HL-60/S4 (cell line): Measurements from ENCODE around the gene INPP5A.

ENCODE experiments used
- in situ Hi-C: fragments of 300-500 bp; cut with MboI; formaldehyde crosslinking; loops from 2 replicates; pipeline ENCODE4 v1.14.3; 2022; ENCODE audit warnings: low sequenced_read_pairs

The INPP5A gene

DNA sequence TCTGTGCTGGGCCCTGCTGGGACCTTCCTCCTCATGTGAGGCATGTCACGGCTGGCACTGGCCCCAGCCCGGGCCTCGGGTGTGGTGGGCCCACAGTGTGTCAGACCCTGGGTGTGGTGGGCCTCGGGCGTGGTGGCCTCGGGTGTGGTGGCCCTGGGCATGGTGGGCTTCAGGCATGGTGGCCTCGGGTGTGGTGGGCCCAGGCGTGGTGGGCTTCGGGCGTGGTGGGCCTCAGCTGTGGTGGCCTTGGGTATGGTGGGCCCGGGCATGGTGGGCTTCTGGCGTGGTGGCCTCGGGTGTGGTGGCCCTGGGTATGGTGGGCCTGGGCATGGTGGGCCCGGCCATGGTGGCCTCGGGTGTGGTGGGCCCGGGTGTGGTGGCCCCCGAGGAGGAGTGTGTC is 207.9 kb downstream of the INPP5A start:
- in situ Hi-C loops = no loop called here

DNA sequence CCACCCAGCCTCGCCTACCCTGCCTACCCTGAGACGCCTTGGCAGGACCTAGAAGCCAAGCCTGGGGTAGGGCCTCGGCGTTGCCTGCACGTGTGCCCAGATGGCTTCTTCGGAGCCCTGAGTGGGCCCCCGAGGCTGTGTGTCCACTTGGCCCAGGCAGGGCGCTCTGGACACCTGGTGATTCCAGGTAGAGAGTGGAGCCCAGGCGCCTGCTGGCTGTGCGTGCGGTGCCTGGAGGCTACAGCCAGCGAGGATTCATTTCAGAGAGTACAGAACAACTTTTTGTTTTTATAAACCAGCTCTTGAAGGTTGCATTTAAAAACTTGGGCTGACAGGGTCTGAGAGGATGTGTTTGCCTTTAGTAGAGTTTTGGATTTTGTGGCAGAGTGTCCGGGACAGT is 208.4 kb downstream of the INPP5A start:
- in situ Hi-C loops = no loop called here

DNA sequence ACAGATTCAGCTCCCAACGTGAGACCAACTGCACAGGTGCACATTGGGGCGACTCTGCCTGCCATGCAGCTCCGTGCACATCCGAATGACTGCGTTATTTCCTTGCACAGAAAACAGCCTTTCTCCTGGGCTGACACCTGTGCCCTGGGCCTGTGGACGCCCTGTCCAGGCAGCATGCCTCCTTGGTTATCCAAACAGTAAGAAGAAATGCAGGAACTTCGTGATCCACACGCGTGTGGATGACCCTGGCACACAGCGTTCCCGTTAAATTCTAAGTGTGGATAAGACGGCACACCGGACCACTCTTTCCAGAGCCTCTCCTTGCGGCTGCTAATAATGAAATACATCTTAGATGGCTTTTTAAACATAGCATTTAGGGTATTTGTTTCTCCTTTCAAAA is 208.8 kb downstream of the INPP5A start:
- in situ Hi-C loops = no loop called here

DNA sequence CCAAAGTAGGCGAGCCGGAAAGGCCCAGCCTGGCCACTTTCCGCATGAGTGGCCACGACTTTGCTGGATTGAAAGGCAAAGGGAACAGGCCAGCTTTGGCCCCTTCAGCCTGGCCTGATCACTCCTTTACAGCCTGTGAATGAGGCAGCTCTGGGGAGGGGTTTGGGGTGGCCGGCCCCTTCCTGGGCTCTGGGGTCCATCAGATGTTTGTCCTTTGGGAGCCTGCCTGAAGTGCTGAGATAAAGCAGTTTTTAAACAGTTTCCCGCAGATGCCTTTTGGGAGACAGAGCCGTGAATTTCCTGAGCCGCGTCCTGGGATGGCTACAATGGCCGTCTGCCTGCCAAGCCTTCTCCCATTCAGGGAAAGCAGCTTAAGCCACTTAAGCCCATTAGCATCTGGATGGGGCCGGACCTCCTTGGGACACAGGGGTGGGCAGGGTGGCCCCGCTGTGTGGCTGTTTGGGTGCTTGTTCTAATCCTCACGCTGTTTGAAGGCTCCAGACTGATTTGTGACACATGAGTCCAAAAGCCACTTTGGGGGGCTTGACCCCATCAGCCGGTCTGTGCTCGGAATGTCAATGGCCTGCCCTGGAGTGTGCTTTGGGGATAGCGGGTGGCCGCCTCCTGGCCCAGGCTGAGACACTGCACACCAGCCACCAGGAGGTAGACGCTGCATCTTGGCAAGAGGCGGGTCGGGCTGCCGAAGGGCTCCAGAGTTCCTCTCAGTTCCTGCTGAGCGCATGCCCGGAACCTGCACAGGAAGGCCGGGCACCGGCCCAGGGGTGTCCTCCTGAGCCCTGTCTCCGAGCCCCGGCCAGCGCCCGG is 209.4 kb downstream of the INPP5A start:
- in situ Hi-C loops = no loop called here

DNA sequence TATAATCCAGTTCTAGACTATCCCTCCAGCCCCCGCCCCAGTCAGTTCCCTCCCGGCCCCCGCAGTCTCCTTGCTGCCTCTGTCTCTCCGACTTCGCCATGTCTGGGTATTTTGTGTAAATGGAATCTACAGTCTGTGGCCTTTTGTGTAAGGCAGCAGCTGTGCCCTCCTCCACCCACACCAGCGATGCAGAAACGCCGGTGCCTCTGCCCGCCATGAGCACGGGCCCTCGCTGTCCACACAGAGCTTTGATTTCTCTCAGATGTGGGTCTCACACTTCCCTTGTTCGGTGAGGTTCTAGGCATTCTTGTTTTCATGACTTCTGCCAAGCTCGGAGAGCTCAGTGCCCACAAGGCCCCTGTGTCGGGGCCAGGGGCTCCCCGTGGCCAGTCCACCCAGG is 210.5 kb downstream of the INPP5A start:
- in situ Hi-C loops = no loop called here

DNA sequence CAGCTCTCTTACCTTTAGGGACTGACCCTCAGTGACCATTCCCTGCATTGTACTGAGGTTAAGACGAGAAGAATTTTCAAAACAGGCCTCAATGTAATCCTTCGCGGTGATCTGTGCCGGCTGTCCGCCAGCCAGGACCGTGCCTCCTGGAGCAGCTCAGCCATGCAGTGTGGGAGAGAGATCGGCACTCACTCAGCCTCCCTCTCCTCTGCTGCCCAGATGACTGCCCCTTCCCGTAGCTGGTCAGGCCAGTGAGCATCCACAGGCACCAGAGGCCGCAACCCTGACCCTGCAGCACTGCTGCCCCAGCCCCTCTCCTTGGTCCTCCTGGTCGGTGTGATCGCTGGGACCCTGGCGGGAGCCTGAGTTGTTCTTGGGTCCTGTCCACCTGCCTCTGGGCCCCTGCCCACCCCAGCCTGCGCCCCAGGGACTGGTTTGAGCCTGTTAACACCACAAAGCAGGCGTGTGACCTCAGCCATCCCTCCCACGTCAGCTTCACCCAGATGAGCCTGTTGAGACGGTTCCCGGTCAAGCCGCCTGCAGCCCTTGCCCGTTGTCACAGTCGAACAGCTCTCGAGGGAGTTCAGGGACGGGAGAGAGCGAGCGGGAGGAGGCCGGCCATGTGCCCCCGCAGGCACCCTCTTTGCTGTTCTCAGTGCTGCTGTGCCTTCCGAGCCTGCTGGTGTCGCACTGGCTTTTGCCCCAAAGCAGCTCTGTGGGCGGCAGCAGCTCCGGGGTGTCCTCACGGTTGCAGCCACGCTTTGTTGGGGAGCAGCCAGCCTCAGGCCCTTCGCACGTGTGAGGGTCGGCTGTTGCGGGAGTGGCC is 211.2 kb downstream of the INPP5A start:
- in situ Hi-C loops = no loop called here

DNA sequence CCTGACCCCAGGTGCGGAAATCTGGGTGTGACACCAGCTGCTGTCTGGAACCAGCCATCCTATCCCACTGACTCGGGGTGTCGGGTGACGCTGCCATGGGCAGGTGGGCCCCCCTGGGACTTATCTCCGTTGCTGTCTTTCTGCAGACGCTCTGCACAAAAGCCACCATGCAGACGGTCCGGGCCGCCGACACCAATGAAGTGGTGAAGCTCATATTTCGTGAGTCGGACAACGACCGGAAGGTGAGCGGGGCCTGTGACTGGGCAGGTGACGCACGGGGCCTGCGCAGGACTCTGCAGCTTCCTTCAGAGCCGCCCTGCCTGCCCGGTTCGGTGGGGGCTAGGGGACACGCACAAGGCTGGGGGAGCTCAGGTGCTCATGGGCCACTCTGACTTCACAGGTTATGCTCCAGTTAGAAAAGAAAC is 211.8 kb downstream of the INPP5A start:
- in situ Hi-C loops = no loop called here

DNA sequence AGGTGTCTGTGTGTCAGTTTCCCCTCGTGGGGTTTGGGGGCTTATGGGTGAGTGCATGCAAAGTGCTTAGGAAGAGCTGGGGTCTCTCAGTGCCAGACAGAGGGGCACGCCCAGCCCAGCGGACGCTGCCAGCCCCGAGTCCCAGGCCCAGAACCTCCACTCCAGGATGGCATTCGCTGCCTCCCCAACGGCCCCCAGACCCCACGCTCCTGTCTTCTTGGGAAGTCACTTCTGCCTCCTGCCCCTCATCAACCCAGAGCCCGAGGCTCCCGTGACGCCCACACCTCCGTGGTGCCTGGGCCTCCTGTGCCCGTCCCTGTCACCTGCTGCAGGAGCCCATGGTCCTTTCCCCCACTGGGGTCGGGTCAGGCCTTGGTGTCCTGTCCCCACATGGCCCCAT is 213.3 kb downstream of the INPP5A start:
- in situ Hi-C loops = no loop called here

DNA sequence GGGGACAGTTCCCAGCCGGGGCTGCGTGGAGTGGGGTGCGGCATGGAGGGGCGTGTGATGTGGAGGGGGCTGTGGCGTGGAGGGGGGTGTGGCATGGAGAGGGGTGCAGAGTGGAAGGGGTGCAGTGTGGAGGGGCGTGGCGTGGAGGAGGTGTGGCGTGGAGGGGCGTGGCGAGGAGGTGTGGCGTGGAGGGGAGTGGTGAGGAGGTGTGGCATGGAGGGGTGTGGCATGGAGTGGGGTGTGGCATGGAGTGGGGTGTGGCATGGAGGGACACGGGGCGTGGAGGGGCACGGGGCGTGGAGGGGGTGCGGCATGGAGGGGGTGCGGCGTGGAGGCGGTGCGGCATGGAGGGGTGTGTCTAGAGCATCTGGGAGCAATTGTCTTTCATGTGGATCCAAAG is 214.8 kb downstream of the INPP5A start:
- in situ Hi-C loops = no loop called here

DNA sequence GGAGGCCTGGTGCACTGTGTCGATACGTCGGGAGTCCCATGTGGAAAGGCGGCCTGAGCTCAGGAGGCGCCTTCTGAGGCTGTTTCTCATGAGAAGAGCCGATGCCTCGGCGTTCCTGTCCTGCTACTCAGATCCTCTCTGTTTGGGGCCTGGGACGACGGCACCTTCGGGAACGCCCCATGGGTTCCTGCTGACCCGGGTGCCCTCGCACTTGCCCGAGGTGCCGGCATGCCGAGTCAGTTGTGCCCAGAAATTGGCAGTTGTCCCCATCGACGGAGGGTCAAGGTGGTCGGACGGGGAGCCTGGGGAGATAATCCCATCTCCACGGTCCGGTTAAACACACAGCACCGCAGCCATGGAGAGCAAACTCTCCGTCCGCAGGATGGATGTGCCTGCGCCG is 215.4 kb downstream of the INPP5A start:
- in situ Hi-C loops = no loop called here

DNA sequence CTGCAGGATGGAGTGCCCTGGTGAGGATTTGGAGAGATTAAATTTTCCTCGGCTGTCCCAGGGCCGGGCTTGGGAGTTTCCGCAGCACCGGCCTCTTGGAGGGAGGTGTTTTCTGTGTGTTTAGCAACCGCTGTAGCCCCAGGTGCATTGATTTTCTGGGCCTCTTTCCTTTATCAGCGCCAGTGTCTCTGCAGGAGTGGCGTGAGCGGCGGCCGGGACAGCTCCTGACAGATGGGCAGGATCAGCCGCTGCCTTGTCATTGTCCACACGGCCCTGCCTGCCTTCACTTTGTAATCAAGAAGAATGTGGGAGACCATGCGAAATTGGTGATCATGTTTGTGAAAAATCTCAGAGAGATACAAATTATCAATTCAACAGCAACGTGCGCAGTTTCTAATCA is 216.0 kb downstream of the INPP5A start:
- in situ Hi-C loops = no loop called here

DNA sequence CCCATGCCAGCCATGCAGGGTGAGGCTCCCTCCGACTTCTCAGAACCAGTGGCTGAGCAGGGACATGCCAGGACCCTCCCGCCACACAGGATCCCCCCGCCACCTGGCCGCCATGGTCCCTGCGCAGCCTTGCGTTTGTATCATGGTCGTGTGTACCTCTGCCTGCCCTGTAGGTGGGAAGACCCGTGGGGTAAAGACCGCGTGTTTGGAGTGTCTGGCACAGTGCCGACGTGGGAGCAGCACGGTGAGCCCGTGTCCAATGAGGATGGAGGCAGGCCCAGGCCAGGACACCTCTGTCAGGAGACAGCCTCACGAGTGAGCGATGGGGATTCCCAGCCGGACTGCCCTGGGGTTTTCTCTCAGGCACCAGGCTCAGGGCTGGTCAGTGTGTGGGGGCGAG is 216.5 kb downstream of the INPP5A start:
- in situ Hi-C loops = no loop called here

DNA sequence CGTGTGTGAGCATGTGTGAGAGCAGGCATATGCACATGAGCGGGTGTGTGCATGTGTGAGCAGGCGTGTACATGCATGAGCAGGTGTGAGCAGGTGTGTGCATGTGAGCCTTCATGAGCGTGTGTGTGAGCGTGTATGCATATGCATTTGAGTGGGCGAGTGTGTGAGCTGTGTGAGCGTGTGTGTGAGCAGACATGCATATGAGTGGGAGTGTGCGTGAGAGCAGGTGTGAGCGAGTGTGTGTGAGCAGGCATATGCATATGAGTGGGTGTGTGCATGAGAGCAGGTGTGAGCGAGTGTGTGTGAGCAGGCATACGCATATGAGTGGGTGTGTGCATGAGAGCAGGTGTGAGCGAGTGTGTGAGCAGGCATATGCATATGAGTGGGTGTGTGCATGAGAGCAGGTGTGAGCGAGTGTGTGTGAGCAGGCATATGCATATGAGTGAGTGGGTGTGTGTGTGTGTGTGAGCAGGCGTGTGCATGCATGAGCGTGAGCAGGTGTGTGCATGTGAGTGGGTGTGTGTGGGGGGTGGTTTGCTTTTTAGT is 217.7 kb downstream of the INPP5A start:
- in situ Hi-C loops = no loop called here

DNA sequence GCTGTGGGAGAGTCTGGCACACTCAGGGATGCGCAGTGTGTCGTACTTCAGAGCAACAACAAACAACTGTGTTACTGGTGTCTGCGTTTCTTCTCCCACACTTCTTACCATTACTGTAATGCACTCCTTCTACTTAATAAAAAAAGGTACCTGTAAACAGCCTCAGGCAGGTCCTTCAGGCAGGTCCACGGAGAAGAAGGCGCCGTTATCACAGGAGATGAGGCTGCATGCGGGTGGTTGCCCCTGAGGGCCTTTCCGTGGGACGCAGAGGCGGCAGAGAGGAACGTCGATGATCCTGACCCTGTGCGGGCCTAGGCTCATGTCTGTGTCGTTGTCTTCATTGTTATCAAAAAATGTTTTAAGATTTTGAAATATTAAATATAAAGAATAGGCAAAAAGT is 219.0 kb downstream of the INPP5A start:
- in situ Hi-C loops = no loop called here

DNA sequence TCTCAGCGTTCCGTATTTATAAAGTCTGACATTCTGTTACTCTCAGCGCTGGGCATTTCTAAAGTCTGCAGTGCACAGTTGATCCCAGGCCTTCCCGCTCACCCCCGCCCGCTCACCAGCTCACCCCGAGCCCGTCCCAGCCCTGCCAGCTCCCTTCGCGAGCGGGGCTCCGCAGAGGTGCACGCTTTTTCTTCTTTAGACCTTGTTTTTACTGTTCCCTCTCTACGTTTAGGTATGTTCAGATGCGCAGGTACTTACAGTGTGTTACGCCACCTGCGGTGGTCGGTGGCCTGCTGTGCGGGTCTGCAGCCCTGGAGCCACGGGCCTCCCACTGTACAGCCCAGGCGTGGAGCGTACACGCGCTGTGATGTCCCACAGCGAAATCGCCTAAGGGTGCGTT is 219.6 kb downstream of the INPP5A start:
- in situ Hi-C loops = no loop called here

DNA sequence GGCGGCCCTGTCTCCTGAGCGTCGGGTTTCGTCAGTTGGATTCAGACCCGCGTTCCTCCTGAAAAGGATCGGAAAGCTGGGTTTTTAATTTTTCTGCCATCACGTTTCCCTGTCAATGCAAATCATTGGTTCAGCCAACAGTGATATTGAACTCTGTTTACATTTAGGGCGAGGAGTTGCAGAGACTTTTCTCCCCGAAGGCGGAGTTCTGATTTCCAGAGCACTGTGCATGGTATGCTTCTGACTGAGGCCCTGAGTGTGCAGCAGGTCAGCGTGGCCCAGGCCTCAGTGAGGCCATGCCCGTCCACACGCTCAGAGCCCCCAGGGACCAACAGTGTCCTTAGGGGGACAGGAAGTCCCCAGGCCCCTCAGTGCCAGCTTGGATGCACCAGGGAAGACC is 221.3 kb downstream of the INPP5A start:
- in situ Hi-C loops = no loop called here

DNA sequence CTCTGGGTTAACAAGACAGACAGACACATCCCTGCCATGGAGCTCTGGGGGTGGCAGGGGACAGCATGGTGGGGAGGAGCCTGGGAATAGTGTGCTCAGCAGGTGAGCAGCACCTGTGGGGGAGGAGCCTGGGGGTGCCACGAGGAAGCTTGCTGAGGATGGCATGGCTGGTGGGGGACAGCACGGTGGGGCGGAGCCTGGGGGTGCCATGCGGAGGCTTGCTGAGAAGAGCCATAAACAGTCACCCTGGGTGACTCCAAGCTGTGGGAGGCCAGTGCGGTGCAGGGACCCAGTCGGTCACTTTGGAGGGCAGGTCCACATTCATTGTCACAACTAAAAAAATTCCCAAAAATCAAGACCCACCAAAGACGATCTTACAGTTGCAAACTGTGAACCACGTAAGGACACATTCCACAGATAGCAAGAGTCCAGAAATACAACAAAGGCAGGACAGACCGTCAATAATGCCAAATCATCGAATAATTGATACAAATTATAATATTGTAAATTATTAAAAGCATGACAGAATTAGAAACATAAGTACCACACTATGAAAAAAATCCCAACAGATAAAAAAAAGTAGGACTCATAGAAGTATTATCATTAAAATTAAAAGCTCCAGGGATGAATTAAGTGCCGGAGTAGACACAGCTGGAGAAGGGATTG is 223.9 kb downstream of the INPP5A start:
- in situ Hi-C loops = no loop called here

DNA sequence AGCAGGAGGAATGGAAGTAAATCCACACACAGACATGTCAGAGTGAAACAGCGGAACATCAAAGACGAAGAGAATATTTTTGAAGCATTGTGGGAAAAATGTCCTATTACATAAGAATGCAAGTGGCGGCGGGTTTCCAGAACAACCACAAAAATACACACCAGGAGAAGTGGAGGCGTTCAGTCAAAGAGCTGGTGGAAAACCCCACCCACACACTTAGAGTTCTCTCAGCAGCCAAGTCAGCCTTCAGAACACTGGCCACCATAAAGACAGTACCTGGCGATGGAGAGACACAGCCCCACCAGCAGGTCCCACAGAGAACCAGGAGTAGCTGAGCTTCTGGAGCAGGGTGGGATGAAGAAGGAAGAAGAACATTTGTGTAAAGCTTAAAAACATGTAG is 224.7 kb downstream of the INPP5A start:
- in situ Hi-C loops = no loop called here

DNA sequence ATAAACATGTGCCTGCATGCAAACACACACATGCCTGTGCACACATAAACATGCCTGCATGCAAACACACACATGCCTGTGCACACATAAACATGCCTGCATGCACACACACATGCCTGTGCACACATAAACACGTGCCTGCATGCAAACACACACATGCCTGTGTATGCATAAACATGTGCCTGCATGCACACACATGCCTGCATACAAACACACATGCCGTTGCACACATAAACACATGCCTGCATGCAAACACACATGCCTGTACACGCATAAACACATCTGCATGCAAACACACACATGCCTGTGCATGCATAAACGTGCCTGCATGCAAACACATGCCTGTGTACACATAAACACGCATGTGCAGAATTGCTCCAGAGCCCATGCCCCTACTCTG is 226.0 kb downstream of the INPP5A start:
- in situ Hi-C loops = no loop called here

DNA sequence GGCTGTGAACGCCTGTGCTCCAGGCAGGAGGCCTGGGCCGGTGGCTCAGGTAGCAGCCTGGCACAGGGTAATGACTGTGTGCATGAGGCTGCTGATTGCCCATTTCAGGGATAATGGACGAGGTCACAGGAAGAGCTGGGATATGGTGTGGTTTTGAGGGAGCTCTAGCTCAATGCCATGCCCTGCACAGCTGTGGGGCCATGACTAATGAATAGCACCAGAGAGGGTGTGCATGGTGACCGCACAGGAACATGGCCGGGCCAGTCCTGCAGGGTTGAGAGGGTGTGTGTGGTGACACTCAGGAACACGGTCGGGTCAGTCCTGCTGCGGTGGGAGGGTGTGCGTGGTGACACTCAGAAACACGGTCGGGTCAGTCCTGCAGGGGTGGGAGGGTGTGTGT is 226.5 kb downstream of the INPP5A start:
- in situ Hi-C loops = no loop called here

DNA sequence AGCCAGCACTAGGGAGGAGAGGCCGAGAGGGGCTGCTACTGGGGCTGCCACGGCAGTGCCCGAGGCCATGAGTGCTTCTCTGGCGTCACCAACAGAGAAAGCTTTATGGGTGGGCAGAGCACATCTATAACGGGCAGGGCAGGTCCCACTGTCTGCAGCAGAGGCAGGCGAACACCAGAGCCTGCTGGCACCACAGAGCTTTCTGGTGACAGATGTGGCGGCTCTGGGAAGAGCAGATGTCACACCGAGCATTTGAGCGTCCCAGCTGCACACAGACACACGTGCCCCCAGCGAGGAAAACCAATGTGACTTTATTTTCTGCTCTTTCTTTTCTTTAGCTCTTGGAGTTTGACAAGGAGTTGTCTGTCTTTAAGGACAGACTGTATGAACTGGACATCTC is 227.8 kb downstream of the INPP5A start:
- in situ Hi-C loops = no loop called here
